BE2C (cell line): ENCODE results near the gene SPTBN1.

Source experiments
- DNase-seq: peaks from one replicate; pipeline ENCODE4 v3.0.0-alpha.2; 2020
- H3K27me3 ChIP-seq: fragments of 250-450 bp; sonication (Bioruptor Pico); 2 replicates; pipeline ENCODE4 v1.5.1; 2020; ENCODE audit warnings: mild to moderate bottlenecking
- H3K36me3 ChIP-seq: fragments of 250-450 bp; sonication (Bioruptor Pico); 2 replicates; pipeline ENCODE4 v1.5.1; 2020; ENCODE audit warnings: mild to moderate bottlenecking
- H3K4me1 ChIP-seq: fragments of 250-450 bp; sonication (Bioruptor Pico); 2 replicates; pipeline ENCODE4 v1.5.1; 2020
- H3K4me3 ChIP-seq: 2 replicates; pipeline ENCODE4 v1.5.1; 2011; ENCODE audit warnings: low read depth, low read length
- H3K9me3 ChIP-seq: fragments of 250-450 bp; sonication (Bioruptor Pico); 2 replicates; pipeline ENCODE4 v1.5.1; 2020
- CTCF ChIP-seq: IDR thresholded peaks from 2 replicates; pipeline ENCODE4 v1.5.1; 2012; ENCODE audit warnings: mild to moderate bottlenecking, low read depth, low read length

SPTBN1 gene

DNA sequence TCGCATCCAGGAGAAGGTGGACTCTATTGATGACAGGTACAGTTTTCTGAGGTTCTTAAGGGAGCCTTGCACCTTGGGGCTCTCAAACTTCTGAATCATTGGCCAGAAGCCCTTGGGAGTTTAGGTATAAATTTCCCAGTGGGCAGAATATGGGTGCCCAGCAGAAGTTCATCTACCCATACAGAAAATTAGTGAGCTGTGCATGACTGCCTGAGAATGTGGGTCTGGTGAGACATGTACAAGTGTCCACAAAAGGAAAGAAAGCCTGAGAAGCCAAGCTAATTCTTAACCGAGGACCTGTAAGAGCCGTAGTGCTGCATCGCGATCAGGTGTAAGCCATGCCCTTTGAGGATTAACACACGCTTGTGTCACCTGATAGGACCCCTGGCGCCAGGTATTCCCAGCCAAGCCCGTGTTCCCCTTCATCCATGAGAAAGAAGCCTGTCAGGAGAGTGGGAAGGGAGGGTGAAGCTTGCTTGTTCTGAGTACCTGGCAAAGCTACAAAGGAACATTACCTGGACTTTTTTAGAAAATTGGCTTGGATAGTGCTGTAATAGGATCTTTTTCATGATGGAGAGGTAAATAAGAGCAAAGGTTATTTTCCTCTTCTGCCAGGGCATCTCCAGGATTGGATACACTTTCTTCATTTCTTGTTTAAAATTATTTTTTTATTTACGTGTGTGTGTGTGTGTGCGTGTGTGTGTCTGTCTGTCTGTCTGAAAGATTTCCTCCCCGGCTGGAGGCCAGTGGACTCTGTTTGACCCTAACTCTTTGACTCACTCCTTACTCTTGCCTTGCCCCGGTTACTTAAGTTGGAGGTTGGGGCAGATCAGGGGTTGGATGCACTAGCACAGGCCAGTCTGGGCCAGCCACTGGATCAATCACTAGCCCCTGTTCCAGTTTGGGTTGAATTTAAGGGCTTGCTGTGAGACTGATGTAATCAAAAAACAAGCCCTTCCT lies 176.9 kb downstream of the SPTBN1 start:
- Histone ChIP-seq H3K4me1 (peaks cover 6% of the 10 kb centered on the region), H3K36me3 (peaks cover 51% of the 10 kb centered on the region)
- no peak for DNase-seq

DNA sequence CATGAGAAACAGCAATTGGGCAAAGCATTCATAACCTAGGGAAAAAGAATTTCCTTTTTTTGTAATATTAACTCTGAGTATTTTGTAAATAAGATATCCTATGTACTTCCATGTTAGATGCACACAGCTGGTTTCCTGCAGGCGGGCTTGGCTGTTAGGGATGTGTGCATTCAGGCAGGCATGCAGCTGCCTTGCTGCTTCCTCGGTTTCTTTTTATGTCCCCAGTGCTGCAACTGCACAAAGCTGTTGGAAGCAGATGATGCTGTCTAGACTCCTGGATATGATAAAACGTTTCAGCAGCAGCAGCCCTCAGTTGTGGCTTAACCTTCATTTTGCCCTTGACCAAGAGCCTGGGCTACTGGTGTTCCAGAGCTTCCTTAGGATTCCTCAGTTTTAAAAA lies 177.9 kb downstream of the SPTBN1 start:
- DNase-seq, result no peak
- H3K9me3 ChIP-seq, result no peaks in the 10 kb centered on the region
- H3K4me1 ChIP-seq, result peaks cover 14% of the 10 kb centered on the region
- TF ChIP-seq CTCF, result no peak
- H3K27me3 ChIP-seq, result no peaks in the 10 kb centered on the region
- H3K4me3 ChIP-seq, result no peak overlapping the region
- peaks cover 49% of the 10 kb centered on the region for H3K36me3 ChIP-seq

More for the DNA sequence above, 176.9 kb downstream of the SPTBN1 start:
- H3K9me3 ChIP-seq, result no peaks in the 10 kb centered on the region
- H3K4me3 ChIP-seq, result no peak overlapping the region
- no peak for TF ChIP-seq CTCF
- no peaks in the 10 kb centered on the region for H3K27me3 ChIP-seq

DNA sequence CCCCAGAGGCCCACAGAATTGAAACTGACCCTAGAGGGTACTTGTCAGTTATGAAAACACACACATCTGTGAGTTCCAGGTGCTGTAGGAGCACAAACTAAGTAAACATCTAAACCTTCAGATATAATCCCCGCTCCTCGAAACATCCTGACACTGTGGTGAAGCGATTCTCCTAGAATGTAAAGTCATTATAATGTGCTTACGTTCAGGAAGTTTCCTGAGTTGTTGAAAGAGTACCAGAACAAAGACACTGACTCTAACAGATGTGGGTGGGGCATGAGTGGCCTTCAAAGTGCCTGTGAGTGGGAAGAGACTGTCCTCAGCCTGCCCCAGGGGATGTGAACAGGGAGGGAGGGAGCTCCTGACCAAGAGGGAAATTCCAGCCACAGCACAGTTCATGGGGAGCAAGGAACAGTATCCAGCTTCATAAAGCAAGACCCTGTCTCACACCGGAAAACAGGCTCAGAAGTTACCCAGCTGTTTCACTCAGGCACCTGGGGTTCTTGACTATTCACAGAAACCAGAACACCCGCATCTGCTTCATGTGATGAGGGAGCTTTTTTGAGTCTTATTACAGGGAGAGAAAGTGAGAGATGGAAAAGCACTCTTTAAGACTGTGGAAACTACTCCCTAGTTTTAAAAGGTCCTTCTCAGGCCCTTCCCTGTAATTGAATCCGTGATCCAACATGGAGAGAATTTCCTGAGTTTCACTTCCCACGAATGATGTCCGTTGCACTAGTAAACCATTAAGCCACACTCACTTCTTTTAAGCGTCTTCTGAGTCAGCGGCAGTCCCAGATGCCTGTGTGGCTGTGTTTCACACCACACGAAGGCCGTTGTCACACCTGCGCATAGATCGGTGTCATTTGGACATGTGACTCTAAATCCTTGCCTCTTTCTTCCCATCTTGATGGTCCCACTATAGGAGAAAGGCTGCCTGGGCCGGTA lies 178.7 kb downstream of the SPTBN1 start:
- H3K4me3 ChIP-seq, result no peak overlapping the region
- H3K9me3 ChIP-seq, result no peaks in the 10 kb centered on the region
- peaks cover 19% of the 10 kb centered on the region for H3K4me1 ChIP-seq
- peaks cover 42% of the 10 kb centered on the region for H3K36me3 ChIP-seq
- no peak for TF ChIP-seq CTCF
- peak; percentile 21 for DNase-seq
- H3K27me3 ChIP-seq, result no peaks in the 10 kb centered on the region

- Histone ChIP-seq H3K27me3 (no peaks in the 10 kb centered on the region), H3K4me1 (peaks cover 23% of the 10 kb centered on the region), H3K9me3 (no peaks in the 10 kb centered on the region), H3K4me3 (no peak overlapping the region), H3K36me3 (peaks cover 38% of the 10 kb centered on the region)
- no peak for TF ChIP-seq CTCF
- DNase-seq, result no peak
These were observed 179.5 kb downstream of the SPTBN1 start for GRCh38 chr2:54635554-54636152.

- no peaks in the 10 kb centered on the region for H3K9me3 ChIP-seq
- no peak for DNase-seq
- no peak for TF ChIP-seq CTCF
- peaks cover 29% of the 10 kb centered on the region for H3K36me3 ChIP-seq
- no peak overlapping the region for H3K4me3 ChIP-seq
- H3K4me1 ChIP-seq, result peaks cover 23% of the 10 kb centered on the region
- no peaks in the 10 kb centered on the region for H3K27me3 ChIP-seq
These were observed 180.4 kb downstream of the SPTBN1 start for GRCh38 chr2:54636415-54637139.
